SH-SY5Y (cell line): ENCODE measurements around the gene ARHGEF28.

Experiments
- GATA2 ChIP-seq: IDR thresholded peaks from 2 replicates; pipeline ENCODE4 v1.6.1; 2011; ENCODE audit warnings: mild to moderate bottlenecking, low read depth, low read length
- GATA3 ChIP-seq: IDR thresholded peaks from 2 replicates; pipeline ENCODE4 v1.6.1; 2011; ENCODE audit warnings: low read depth, mild to moderate bottlenecking, low read length, moderate library complexity

- TF ChIP-seq GATA2 (no peak), GATA3 (no peak)
These were observed 140.9 kb downstream of the ARHGEF28 start for GRCh38 chr5:73766902-73767301.
